HCT116 (cell line): Measurements from ENCODE around the gene CPA5. TPM values are rescaled to one million over a fixed set of nuclear protein-coding genes. Genes with fewer than 3 reads are reported as not detected.

Experiments used
- ATAC-seq: fragments of 200-7000 bp; cut with Tn5 transposase; 2 replicates; pipeline ENCODE4 v1.9.1; 2020; ENCODE audit warnings: mild to moderate bottlenecking, moderate library complexity
- BruUV-seq: library from RNA; stranded (reverse); fragments of 400-500 nt; replicated peaks from 2 replicates; lab custom pipeline; 2021; lab: Mats Ljungman, UMichigan
- CTCF ChIA-PET: fragments of 300-600 bp; sonication (Branson Sonifier 250); formaldehyde crosslinking; loops from one replicate; lab custom pipeline; 2021; ENCODE audit warnings: antibody characterized with exemption; lab: Charles Lee
- POLR2A ChIA-PET: fragments of 300-600, 350-600 bp; sonication (Branson Sonifier 250); formaldehyde crosslinking; loops from one replicate; lab custom pipeline; 2021; ENCODE audit warnings: antibody characterized with exemption; lab: Charles Lee
- RAD21 ChIA-PET, 2 experiments: fragments of 300-600 bp; sonication (Branson Sonifier 250); formaldehyde crosslinking; loops; one replicate each; lab custom pipeline; 2023; ENCODE audit warnings: low total read pairs in 2 of 2; ENCODE audit not compliant: uncharacterized antibody in 2 of 2, unreplicated experiment in 2 of 2, low non-redundant PET in 1 of 2; lab: Charles Lee
- DNase-seq: peaks from one replicate; pipeline ENCODE4 v3.0.0-alpha.2; 2010; ENCODE audit warnings: low read depth, low spot score
- H2AFZ ChIP-seq: fragments of 200-600 bp; shearing (Covaris generic), sonication (generic); 2 replicates; pipeline ENCODE4 v1.6.1; 2017; ENCODE audit warnings: low read depth, mixed run types, mixed read lengths, antibody characterized with exemption, low read length; ENCODE audit not compliant: poor library complexity, severe bottlenecking
- H3K27ac ChIP-seq: 2 replicates; pipeline ENCODE4 v1.5.1; 2012; ENCODE audit warnings: low read depth, low read length
- H3K27me3 ChIP-seq: fragments of 200-600 bp; sonication (generic); 2 replicates; pipeline ENCODE4 v1.6.1; 2016; ENCODE audit warnings: mixed run types, low read length, mixed read lengths; ENCODE audit not compliant: insufficient read depth
- H3K36me3 ChIP-seq, 2 experiments: fragments of 200-500 bp in 1 of 2; fragments of 200-600 bp in 1 of 2; sonication (Bioruptor generic) in 1 of 2; sonication (generic) in 1 of 2; 2 replicates each; pipeline versions ENCODE4 v1.5.1 to v1.6.1; 2014 to 2016; ENCODE audit warnings: low read length in 2 of 2, inconsistent platforms in 1 of 2, mixed read lengths in 1 of 2, mixed run types in 1 of 2; ENCODE audit not compliant: insufficient read depth in 2 of 2, control insufficient read depth in 1 of 2
- H3K4me1 ChIP-seq, 2 experiments: fragments of 200-600 bp in 1 of 2; sonication (generic) in 1 of 2; 2 replicates each; pipeline versions ENCODE4 v1.5.1 to v1.6.1; 2012 to 2017; ENCODE audit warnings: low read length in 2 of 2, inconsistent platforms in 1 of 2, mild to moderate bottlenecking in 1 of 2, mixed read lengths in 1 of 2, mixed run types in 1 of 2, moderate library complexity in 1 of 2; ENCODE audit not compliant: insufficient read depth in 2 of 2, control insufficient read depth in 1 of 2
- H3K4me2 ChIP-seq: fragments of 200-600 bp; sonication (generic); 2 replicates; pipeline ENCODE4 v1.6.1; 2017; ENCODE audit warnings: mixed run types, low read length, mixed read lengths
- H3K4me3 ChIP-seq, 2 experiments: fragments of 200-600 bp in 1 of 2; sonication (generic) in 1 of 2; replicated peaks in 1 of 2; 2 replicates each; pipeline ENCODE4 v1.5.1; 2011 to 2016; ENCODE audit warnings: low read length in 2 of 2, control low read depth in 1 of 2, low read depth in 1 of 2, mild to moderate bottlenecking in 1 of 2, mixed read lengths in 1 of 2, mixed run types in 1 of 2
- H3K79me2 ChIP-seq: fragments of 200-600 bp; sonication (generic); 2 replicates; pipeline ENCODE4 v1.6.1; 2017; ENCODE audit warnings: mild to moderate bottlenecking, mixed run types, low read length, moderate library complexity, mixed read lengths; ENCODE audit not compliant: insufficient read depth
- H3K9ac ChIP-seq: fragments of 200-600 bp; sonication (generic); 2 replicates; pipeline ENCODE4 v1.6.1; 2016; ENCODE audit warnings: low read length, mixed read lengths
- H3K9me2 ChIP-seq: fragments of 200-600 bp; sonication (generic), shearing (Covaris generic); 2 replicates; pipeline ENCODE4 v1.6.1; 2017; ENCODE audit warnings: mixed run types, mild to moderate bottlenecking, moderate library complexity; ENCODE audit not compliant: insufficient read depth
- H3K9me3 ChIP-seq, 2 experiments: fragments of 200-500 bp in 1 of 2; fragments of 200-600 bp in 1 of 2; sonication (Bioruptor generic) in 1 of 2; sonication (generic) in 1 of 2; 2 replicates each; pipeline ENCODE4 v1.6.1; 2014 to 2017; ENCODE audit warnings: low read length in 2 of 2, mixed read lengths in 2 of 2, inconsistent platforms in 1 of 2, low read depth in 1 of 2, mild to moderate bottlenecking in 1 of 2, mixed run types in 1 of 2, moderate library complexity in 1 of 2; ENCODE audit not compliant: control insufficient read depth in 1 of 2, insufficient read depth in 1 of 2
- H4K20me1 ChIP-seq: fragments of 200-600 bp; sonication (generic), shearing (Covaris generic); 2 replicates; pipeline ENCODE4 v1.6.1; 2017; ENCODE audit warnings: mixed run types, mild to moderate bottlenecking, moderate library complexity; ENCODE audit not compliant: insufficient read depth
- CBX3 ChIP-seq: IDR thresholded peaks from 2 replicates; pipeline ENCODE4 v1.6.1; 2012; ENCODE audit warnings: low read depth
- EGR1 ChIP-seq: IDR thresholded peaks from 2 replicates; pipeline ENCODE4 v1.6.1; 2012; ENCODE audit warnings: low read depth
- ELF1 ChIP-seq: IDR thresholded peaks from 2 replicates; pipeline ENCODE4 v1.6.1; 2012; ENCODE audit warnings: low read depth, borderline replicate concordance
- EZH2phosphoT487 ChIP-seq: fragments of 200-600 bp; IDR thresholded peaks from 2 replicates; pipeline ENCODE4 v1.6.1; 2018; ENCODE audit warnings: antibody characterized with exemption, borderline replicate concordance
- JUND ChIP-seq: IDR thresholded peaks from 2 replicates; pipeline ENCODE4 v1.6.1; 2012
- POLR2A ChIP-seq: IDR thresholded peaks from 2 replicates; pipeline ENCODE4 v1.7.0; 2011; ENCODE audit warnings: borderline replicate concordance; ENCODE audit not compliant: insufficient read depth, insufficient read length; ENCODE audit errors: extremely low read depth
- POLR2AphosphoS5 ChIP-seq: IDR thresholded peaks from 2 replicates; pipeline ENCODE4 v1.6.1; 2011; ENCODE audit warnings: mild to moderate bottlenecking, low read depth, low read length, moderate library complexity
- SIN3A ChIP-seq: IDR thresholded peaks from 2 replicates; pipeline ENCODE4 v1.6.1; 2012; ENCODE audit warnings: low read depth
- SRF ChIP-seq: IDR thresholded peaks from 2 replicates; pipeline ENCODE4 v1.6.1; 2012; ENCODE audit warnings: low read depth
- YY1 ChIP-seq: IDR thresholded peaks from 2 replicates; pipeline ENCODE4 v1.6.1; 2011; ENCODE audit warnings: low read length, low read depth, moderate library complexity, mild to moderate bottlenecking; ENCODE audit not compliant: insufficient replicate concordance; ENCODE audit errors: extremely low read depth
- ZBTB33 ChIP-seq: IDR thresholded peaks from 2 replicates; pipeline ENCODE4 v1.6.1; 2011; ENCODE audit warnings: mild to moderate bottlenecking, low read length, moderate library complexity; ENCODE audit not compliant: insufficient replicate concordance; ENCODE audit errors: extremely low read depth
- intact Hi-C: fragments of 100-400 bp; cut with micrococcal nuclease; formaldehyde crosslinking; loops from 2 replicates; pipeline ENCODE4 v1.10.0; 2022
- total RNA-seq: library from RNA; stranded (reverse); gene quantifications from one replicate; pipeline ENCODE4 v1.2.1, GENCODE V29; 2021; ENCODE audit not compliant: unreplicated experiment

The CPA5 gene
- total RNA-seq, 1 experiment from 2014 or later = not detected

- TF ChIP-seq ZBTB33 = no peak
Measured at GRCh38 chr7:130356876-130357611, 12.4 kb downstream of the CPA5 start (continued).

- POLR2A ChIA-PET = no interaction called here
- no peaks in the 10 kb centered on the region for H4K20me1 ChIP-seq
- no TSS peak for BruUV-seq
- RAD21 ChIA-PET = no interaction called here
- no peak for TF ChIP-seq SRF
- TF ChIP-seq SIN3A = no peak
- TF ChIP-seq JUND = no peak
- no peak for TF ChIP-seq ELF1
- TF ChIP-seq ZBTB33 = no peak
- no peak for TF ChIP-seq YY1
- no peak for TF ChIP-seq CBX3
- no peak for TF ChIP-seq POLR2A
- no peak for TF ChIP-seq EZH2phosphoT487
- TF ChIP-seq EGR1 = no peak
- no peak for TF ChIP-seq POLR2AphosphoS5
- no peak overlapping the region for H3K4me3 ChIP-seq
- DNase-seq = no peak
- no peaks in the 10 kb centered on the region for H3K27me3 ChIP-seq
- ATAC-seq = no peak
- no peaks in the 10 kb centered on the region for H3K9me2 ChIP-seq
- no peaks in the 10 kb centered on the region for H3K79me2 ChIP-seq
- intact Hi-C loops = loop anchor here (5.0 kb wide), 1 partner anchor 66 kb away; the partner anchor contains the start of gene CPA4
- no peak overlapping the region for H2AFZ ChIP-seq
- peaks cover 29 to 42% of the 10 kb centered on the region in 2 experiments for H3K4me1 ChIP-seq
- peaks cover 0 to 21% of the 10 kb centered on the region in 2 experiments; a peak in 1 of 4 replicates for H3K9me3 ChIP-seq
- no peak overlapping the region for H3K27ac ChIP-seq
- CTCF ChIA-PET = interaction anchor here (1.0 kb wide), 1 partner anchor 21 kb away, joined by 3 read pairs; no protein-coding TSS in a partner anchor
- H3K4me2 ChIP-seq = no peak overlapping the region
- H3K9ac ChIP-seq = no peak overlapping the region
- H3K36me3 ChIP-seq = no peaks in the 10 kb centered on the region
Measured at GRCh38 chr7:130358471-130358870, 13.9 kb downstream of the CPA5 start.
